ENCODE measurements around the gene ALG10B.
A peak's percentile ranks its signal among the peaks of the same experiment; 100 is the strongest.
"Not testable (repeated sequence)": the region's sequence is repeated elsewhere in the genome, so short reads cannot be mapped to it uniquely, and the experiment has no call there.

The ALG10B gene

GRCh38 chr12:38316391-38317129, at the start of gene ALG10B:
TSS of gene ALG10B (plus strand) at chr12:38316774. CDS start at chr12:38316894, 120 bp downstream.
- Histone ChIP-seq H3K9ac (ENCODE audit: low read depth, low read length) (peak within 1 kb of the TSS; percentile 81), H3K27me3 (ENCODE audit: insufficient read depth, low read length) (no peaks in the 10 kb centered on the region), H3K4me3 (ENCODE audit: low read length) (peak within 1 kb of the TSS; percentile 79), H3K36me3 (ENCODE audit: insufficient read depth, low read depth, low read length) (no peaks in the 10 kb centered on the region), H3K4me1 (ENCODE audit: insufficient read depth, low read length) (no peaks in the 10 kb centered on the region), H3K27ac (ENCODE audit: low read length) (peak within 1 kb of the TSS; percentile 8), H3K9me3 (ENCODE audit: insufficient read depth, low read depth, low read length) (peaks cover 8% of the 10 kb centered on the region; the same call in 1 of the 2 replicates)

GRCh38 chr12:38268612-38269011, 48.0 kb upstream of the ALG10B start:
- H3K4me1 ChIP-seq (ENCODE audit: insufficient read depth, low read length): no peaks in the 10 kb centered on the region

GRCh38 chr12:38269897-38270296, 46.7 kb upstream of the ALG10B start:
- H3K9ac ChIP-seq (ENCODE audit: low read depth, low read length): no peak overlapping the region
- peaks cover 91% of the 10 kb centered on the region for H3K9me3 ChIP-seq (ENCODE audit: insufficient read depth, low read depth, low read length)
- H3K36me3 ChIP-seq (ENCODE audit: insufficient read depth, low read depth, low read length): no peaks in the 10 kb centered on the region
- H3K4me3 ChIP-seq (ENCODE audit: low read length): no peak overlapping the region
- H3K27me3 ChIP-seq (ENCODE audit: insufficient read depth, low read length): no peaks in the 10 kb centered on the region
- no peaks in the 10 kb centered on the region for H3K4me1 ChIP-seq (ENCODE audit: insufficient read depth, low read length)
- no peak overlapping the region for H3K27ac ChIP-seq (ENCODE audit: low read length)

More at GRCh38 chr12:38268612-38269011, 48.0 kb upstream of the ALG10B start:
- H3K36me3 ChIP-seq (ENCODE audit: insufficient read depth, low read depth, low read length): no peaks in the 10 kb centered on the region
- H3K4me3 ChIP-seq (ENCODE audit: low read length): no peak overlapping the region
- H3K27me3 ChIP-seq (ENCODE audit: insufficient read depth, low read length): no peaks in the 10 kb centered on the region
- H3K27ac ChIP-seq (ENCODE audit: low read length): no peak overlapping the region
- peaks cover 89% of the 10 kb centered on the region for H3K9me3 ChIP-seq (ENCODE audit: insufficient read depth, low read depth, low read length)
- H3K9ac ChIP-seq (ENCODE audit: low read depth, low read length): no peak overlapping the region

GRCh38 chr12:38279756-38280155, 36.8 kb upstream of the ALG10B start:
- no peaks in the 10 kb centered on the region for H3K27me3 ChIP-seq (ENCODE audit: insufficient read depth, low read length)
- no peak overlapping the region for H3K9ac ChIP-seq (ENCODE audit: low read depth, low read length)
- H3K27ac ChIP-seq (ENCODE audit: low read length): no peak overlapping the region
- H3K4me1 ChIP-seq (ENCODE audit: insufficient read depth, low read length): no peaks in the 10 kb centered on the region
- no peaks in the 10 kb centered on the region for H3K36me3 ChIP-seq (ENCODE audit: insufficient read depth, low read depth, low read length)
- H3K4me3 ChIP-seq (ENCODE audit: low read length): no peak overlapping the region
- peaks cover 73% of the 10 kb centered on the region for H3K9me3 ChIP-seq (ENCODE audit: insufficient read depth, low read depth, low read length)

- no peaks in the 10 kb centered on the region for H3K4me1 ChIP-seq (ENCODE audit: insufficient read depth, low read length)
- H3K4me3 ChIP-seq (ENCODE audit: low read length): no peak overlapping the region
- no peak overlapping the region for H3K9ac ChIP-seq (ENCODE audit: low read depth, low read length)
- H3K27ac ChIP-seq (ENCODE audit: low read length): no peak overlapping the region
- peaks cover 94% of the 10 kb centered on the region for H3K9me3 ChIP-seq (ENCODE audit: insufficient read depth, low read depth, low read length)
- H3K36me3 ChIP-seq (ENCODE audit: insufficient read depth, low read depth, low read length): no peaks in the 10 kb centered on the region
- H3K27me3 ChIP-seq (ENCODE audit: insufficient read depth, low read length): no peaks in the 10 kb centered on the region
These were observed 33.7 kb upstream of the ALG10B start for GRCh38 chr12:38282886-38283285.

- H3K27me3 ChIP-seq (ENCODE audit: insufficient read depth, low read length): no peaks in the 10 kb centered on the region
- no peak overlapping the region for H3K9ac ChIP-seq (ENCODE audit: low read depth, low read length)
- H3K9me3 ChIP-seq (ENCODE audit: insufficient read depth, low read depth, low read length): peaks cover 88% of the 10 kb centered on the region
- H3K4me3 ChIP-seq (ENCODE audit: low read length): no peak overlapping the region
- H3K4me1 ChIP-seq (ENCODE audit: insufficient read depth, low read length): no peaks in the 10 kb centered on the region
- H3K27ac ChIP-seq (ENCODE audit: low read length): no peak overlapping the region
- no peaks in the 10 kb centered on the region for H3K36me3 ChIP-seq (ENCODE audit: insufficient read depth, low read depth, low read length)
These were observed 27.2 kb upstream of the ALG10B start for GRCh38 chr12:38289396-38289795.

GRCh38 chr12:38291160-38291559, 25.4 kb upstream of the ALG10B start:
- H3K4me1 ChIP-seq (ENCODE audit: insufficient read depth, low read length): no peaks in the 10 kb centered on the region
- H3K27me3 ChIP-seq (ENCODE audit: insufficient read depth, low read length): no peaks in the 10 kb centered on the region
- H3K4me3 ChIP-seq (ENCODE audit: low read length): no peak overlapping the region
- no peak overlapping the region for H3K27ac ChIP-seq (ENCODE audit: low read length)
- H3K9me3 ChIP-seq (ENCODE audit: insufficient read depth, low read depth, low read length): peaks cover 90% of the 10 kb centered on the region
- H3K36me3 ChIP-seq (ENCODE audit: insufficient read depth, low read depth, low read length): no peaks in the 10 kb centered on the region
- H3K9ac ChIP-seq (ENCODE audit: low read depth, low read length): no peak overlapping the region

GRCh38 chr12:38302972-38303371, 13.6 kb upstream of the ALG10B start:
- not testable (repeated sequence) for H3K27ac ChIP-seq (ENCODE audit: low read length); H3K27me3 ChIP-seq (ENCODE audit: insufficient read depth, low read length); H3K36me3 ChIP-seq (ENCODE audit: insufficient read depth, low read depth, low read length); H3K9ac ChIP-seq (ENCODE audit: low read depth, low read length); H3K4me3 ChIP-seq (ENCODE audit: low read length); H3K4me1 ChIP-seq (ENCODE audit: insufficient read depth, low read length)
- H3K9me3 ChIP-seq (ENCODE audit: insufficient read depth, low read depth, low read length): peaks cover 82% of the 10 kb centered on the region

- H3K36me3 ChIP-seq (ENCODE audit: insufficient read depth, low read depth, low read length); H3K27ac ChIP-seq (ENCODE audit: low read length): not testable (repeated sequence)
These were observed 5.4 kb downstream of the ALG10B start for GRCh38 chr12:38321966-38322365.

GRCh38 chr12:38324912-38325311, 8.3 kb downstream of the ALG10B start:
- Histone ChIP-seq H3K4me1 (ENCODE audit: insufficient read depth, low read length) (no peaks in the 10 kb centered on the region), H3K4me3 (ENCODE audit: low read length) (no peak overlapping the region), H3K9me3 (ENCODE audit: insufficient read depth, low read depth, low read length) (no peaks in the 10 kb centered on the region), H3K27ac (ENCODE audit: low read length) (no peak overlapping the region), H3K27me3 (ENCODE audit: insufficient read depth, low read length) (no peaks in the 10 kb centered on the region), H3K36me3 (ENCODE audit: insufficient read depth, low read depth, low read length) (no peaks in the 10 kb centered on the region), H3K9ac (ENCODE audit: low read depth, low read length) (no peak overlapping the region)

More at GRCh38 chr12:38321966-38322365, 5.4 kb downstream of the ALG10B start:
- H3K4me1 ChIP-seq (ENCODE audit: insufficient read depth, low read length); H3K9ac ChIP-seq (ENCODE audit: low read depth, low read length); H3K4me3 ChIP-seq (ENCODE audit: low read length); H3K27me3 ChIP-seq (ENCODE audit: insufficient read depth, low read length); H3K9me3 ChIP-seq (ENCODE audit: insufficient read depth, low read depth, low read length): not testable (repeated sequence)

- no peaks in the 10 kb centered on the region; the same call in 1 of the 2 replicates for H3K9me3 ChIP-seq (ENCODE audit: insufficient read depth, low read depth, low read length)
These were observed 10.8 kb downstream of the ALG10B start for GRCh38 chr12:38327356-38327755.

GRCh38 chr12:38328306-38328895, 11.8 kb downstream of the ALG10B start:
- Histone ChIP-seq H3K27me3 (ENCODE audit: insufficient read depth, low read length) (no peaks in the 10 kb centered on the region), H3K4me3 (ENCODE audit: low read length) (no peak overlapping the region), H3K36me3 (ENCODE audit: insufficient read depth, low read depth, low read length) (no peaks in the 10 kb centered on the region), H3K27ac (ENCODE audit: low read length) (no peak overlapping the region), H3K9me3 (ENCODE audit: insufficient read depth, low read depth, low read length) (no peaks in the 10 kb centered on the region; the same call in 1 of the 2 replicates), H3K4me1 (ENCODE audit: insufficient read depth, low read length) (no peaks in the 10 kb centered on the region), H3K9ac (ENCODE audit: low read depth, low read length) (no peak overlapping the region)

More at GRCh38 chr12:38327356-38327755, 10.8 kb downstream of the ALG10B start:
- H3K27me3 ChIP-seq (ENCODE audit: insufficient read depth, low read length): no peaks in the 10 kb centered on the region
- no peak overlapping the region for H3K4me3 ChIP-seq (ENCODE audit: low read length)
- no peak overlapping the region for H3K27ac ChIP-seq (ENCODE audit: low read length)
- H3K4me1 ChIP-seq (ENCODE audit: insufficient read depth, low read length): no peaks in the 10 kb centered on the region
- no peaks in the 10 kb centered on the region for H3K36me3 ChIP-seq (ENCODE audit: insufficient read depth, low read depth, low read length)
- H3K9ac ChIP-seq (ENCODE audit: low read depth, low read length): no peak overlapping the region
